HG03039 (cell line): ENCODE data around the gene SLC22A5.
"Not testable (repeated sequence)": the region's sequence is repeated elsewhere in the genome, so short reads cannot be mapped to it uniquely, and the experiment has no call there.

Experiments used
- ATAC-seq: cut with Tn5 transposase; IDR thresholded peaks from one replicate; pipeline ENCODE4 v1.9.1; 2021; ENCODE audit warnings: mild to moderate bottlenecking, moderate library complexity; ENCODE audit not compliant: unreplicated experiment

Gene SLC22A5

GRCh38 chr5:132411304-132412013, 41.9 kb downstream of the SLC22A5 start:
- ATAC-seq: no peak

- no peak for ATAC-seq
These were observed 44.1 kb downstream of the SLC22A5 start for GRCh38 chr5:132413567-132413966.

GRCh38 chr5:132414634-132415378, 45.3 kb downstream of the SLC22A5 start:
- no peak for ATAC-seq

- not testable (repeated sequence) for ATAC-seq
These were observed 46.0 kb downstream of the SLC22A5 start for GRCh38 chr5:132415516-132415915.

- no peak for ATAC-seq
These were observed 46.9 kb downstream of the SLC22A5 start for GRCh38 chr5:132416306-132417009.

- no peak for ATAC-seq
These were observed 47.5 kb downstream of the SLC22A5 start for GRCh38 chr5:132417010-132417439.

GRCh38 chr5:132417461-132417860, 48.0 kb downstream of the SLC22A5 start:
- ATAC-seq: no peak

- no peak for ATAC-seq
These were observed 48.5 kb downstream of the SLC22A5 start for GRCh38 chr5:132417889-132418485.

- no peak for ATAC-seq
These were observed 49.4 kb downstream of the SLC22A5 start for GRCh38 chr5:132418881-132419280.

GRCh38 chr5:132419502-132420468, 50.3 kb downstream of the SLC22A5 start:
- no peak for ATAC-seq

GRCh38 chr5:132420706-132421272, 51.3 kb downstream of the SLC22A5 start:
- no peak for ATAC-seq

- no peak for ATAC-seq
These were observed 52.0 kb downstream of the SLC22A5 start for GRCh38 chr5:132421462-132421861.

GRCh38 chr5:132422720-132423437, 53.4 kb downstream of the SLC22A5 start:
- ATAC-seq: no peak

GRCh38 chr5:132423438-132423898, 54.0 kb downstream of the SLC22A5 start:
- no peak for ATAC-seq

- ATAC-seq: no peak
These were observed 54.8 kb downstream of the SLC22A5 start for GRCh38 chr5:132424167-132424880.

GRCh38 chr5:132425009-132425937, 55.8 kb downstream of the SLC22A5 start:
- ATAC-seq: peak; percentile 44

GRCh38 chr5:132425975-132426524, 56.5 kb downstream of the SLC22A5 start:
- ATAC-seq: no peak
